ENCODE data around the gene B4GALT1. TPM values are rescaled to one million over a fixed set of nuclear protein-coding genes. Genes with fewer than 3 reads are reported as not detected.

B4GALT1 gene
- total RNA-seq, 1 experiment from 2014 or later, result 19.1 TPM

DNA sequence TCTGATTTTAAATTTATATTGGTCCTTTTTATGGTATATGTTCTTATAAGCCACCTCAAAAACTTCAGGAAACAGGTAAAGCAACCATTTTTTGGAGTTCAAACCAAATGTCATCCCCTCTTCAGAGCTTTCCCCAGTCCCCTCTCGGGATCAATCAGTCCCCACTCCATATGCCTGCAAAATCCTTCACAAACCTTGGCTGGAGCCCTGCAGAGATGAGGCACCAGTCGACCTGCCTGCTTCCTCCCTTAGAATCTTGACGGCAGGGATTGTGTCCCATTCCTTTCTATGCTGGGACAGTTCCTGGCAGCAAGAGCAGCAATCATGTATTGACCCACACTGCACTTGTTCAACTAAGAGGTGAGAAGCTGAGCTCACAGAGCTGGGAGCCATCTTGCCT is 22.6 kb downstream of the B4GALT1 start:
- Mint-ChIP-seq H3K4me1 (peaks cover 7% of the 10 kb centered on the region), H3K36me3 (no peaks in the 10 kb centered on the region), H3K9me3 (no peaks in the 10 kb centered on the region), H3K27ac (no peak overlapping the region), H3K27me3 (ENCODE audit: low read depth) (no peaks in the 10 kb centered on the region), H3K4me3 (no peak overlapping the region)
- DNase-seq (ENCODE audit: low spot score), result no peak
- ChIA-PET CTCF (no interaction called here), POLR2A (no interaction called here)
- TF ChIP-seq RORB (CRISPR knock-in tag; IDR thresholded peaks at IDR 0.05) (no peak), GTF2I (CRISPR knock-in tag; conservative IDR thresholded peaks at IDR 0.05) (no peak), ZNF121 (CRISPR knock-in tag; IDR thresholded peaks at IDR 0.05) (no peak), OVOL2 (CRISPR knock-in tag; IDR thresholded peaks at IDR 0.05; ENCODE audit: borderline replicate concordance) (no peak), SMAD3 (CRISPR knock-in tag; IDR thresholded peaks at IDR 0.05; ENCODE audit: borderline replicate concordance) (no peak), CBFB (CRISPR knock-in tag; IDR thresholded peaks at IDR 0.05; ENCODE audit: low read depth) (no peak)
- TF ChIP-seq, protein P1, sequence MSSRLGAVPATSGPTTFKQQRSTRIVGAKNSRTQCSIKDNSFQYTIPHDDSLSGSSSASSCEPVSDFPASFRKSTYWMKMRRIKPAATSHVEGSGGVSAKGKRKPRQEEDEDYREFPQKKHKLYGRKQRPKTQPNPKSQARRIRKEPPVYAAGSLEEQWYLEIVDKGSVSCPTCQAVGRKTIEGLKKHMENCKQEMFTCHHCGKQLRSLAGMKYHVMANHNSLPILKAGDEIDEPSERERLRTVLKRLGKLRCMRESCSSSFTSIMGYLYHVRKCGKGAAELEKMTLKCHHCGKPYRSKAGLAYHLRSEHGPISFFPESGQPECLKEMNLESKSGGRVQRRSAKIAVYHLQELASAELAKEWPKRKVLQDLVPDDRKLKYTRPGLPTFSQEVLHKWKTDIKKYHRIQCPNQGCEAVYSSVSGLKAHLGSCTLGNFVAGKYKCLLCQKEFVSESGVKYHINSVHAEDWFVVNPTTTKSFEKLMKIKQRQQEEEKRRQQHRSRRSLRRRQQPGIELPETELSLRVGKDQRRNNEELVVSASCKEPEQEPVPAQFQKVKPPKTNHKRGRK (CRISPR knock-in tag; IDR thresholded peaks at IDR 0.05; ENCODE audit: borderline replicate concordance), result no peak
- TF ChIP-seq, protein P2, sequence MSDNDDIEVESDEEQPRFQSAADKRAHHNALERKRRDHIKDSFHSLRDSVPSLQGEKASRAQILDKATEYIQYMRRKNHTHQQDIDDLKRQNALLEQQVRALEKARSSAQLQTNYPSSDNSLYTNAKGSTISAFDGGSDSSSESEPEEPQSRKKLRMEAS (CRISPR knock-in tag; IDR thresholded peaks at IDR 0.05), result no peak
- TF ChIP-seq, protein P3, sequence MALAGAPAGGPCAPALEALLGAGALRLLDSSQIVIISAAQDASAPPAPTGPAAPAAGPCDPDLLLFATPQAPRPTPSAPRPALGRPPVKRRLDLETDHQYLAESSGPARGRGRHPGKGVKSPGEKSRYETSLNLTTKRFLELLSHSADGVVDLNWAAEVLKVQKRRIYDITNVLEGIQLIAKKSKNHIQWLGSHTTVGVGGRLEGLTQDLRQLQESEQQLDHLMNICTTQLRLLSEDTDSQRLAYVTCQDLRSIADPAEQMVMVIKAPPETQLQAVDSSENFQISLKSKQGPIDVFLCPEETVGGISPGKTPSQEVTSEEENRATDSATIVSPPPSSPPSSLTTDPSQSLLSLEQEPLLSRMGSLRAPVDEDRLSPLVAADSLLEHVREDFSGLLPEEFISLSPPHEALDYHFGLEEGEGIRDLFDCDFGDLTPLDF (CRISPR knock-in tag; IDR thresholded peaks at IDR 0.05), result no peak
- TF ChIP-seq, protein P4, sequence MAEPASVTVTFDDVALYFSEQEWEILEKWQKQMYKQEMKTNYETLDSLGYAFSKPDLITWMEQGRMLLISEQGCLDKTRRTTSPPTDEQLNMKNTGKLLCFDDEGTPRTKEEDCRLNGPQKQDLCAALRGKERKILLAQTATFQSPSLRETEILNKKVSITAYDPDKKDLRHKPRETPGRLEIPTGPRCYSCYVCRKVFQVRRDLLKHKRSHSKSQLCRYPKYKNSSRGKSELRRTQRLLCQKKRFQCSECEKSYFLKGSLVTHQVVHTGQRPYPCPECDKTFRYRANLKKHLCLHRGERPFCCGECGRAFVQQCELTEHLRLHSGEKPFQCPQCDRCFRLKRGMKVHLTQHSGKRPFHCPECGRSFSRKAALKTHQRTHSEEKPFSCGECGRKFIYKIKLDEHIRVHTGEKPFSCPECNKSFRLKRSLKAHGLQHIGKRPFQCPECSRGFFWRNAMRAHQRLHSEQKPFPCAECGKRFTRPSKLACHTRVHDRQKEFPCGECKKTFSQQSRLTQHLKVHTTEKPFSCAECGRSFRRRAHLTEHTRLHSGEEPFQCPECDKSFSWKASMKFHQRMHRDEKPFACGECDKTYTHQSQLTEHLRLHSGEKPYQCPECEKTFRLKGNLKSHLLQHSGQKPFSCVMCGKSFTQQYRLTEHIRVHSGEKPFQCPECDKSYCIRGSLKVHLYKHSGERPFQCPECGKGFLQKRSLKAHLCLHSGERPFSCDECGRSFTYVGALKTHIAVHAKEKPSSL (CRISPR knock-in tag; conservative IDR thresholded peaks at IDR 0.05), result no peak
- ATAC-seq, result no peak

DNA sequence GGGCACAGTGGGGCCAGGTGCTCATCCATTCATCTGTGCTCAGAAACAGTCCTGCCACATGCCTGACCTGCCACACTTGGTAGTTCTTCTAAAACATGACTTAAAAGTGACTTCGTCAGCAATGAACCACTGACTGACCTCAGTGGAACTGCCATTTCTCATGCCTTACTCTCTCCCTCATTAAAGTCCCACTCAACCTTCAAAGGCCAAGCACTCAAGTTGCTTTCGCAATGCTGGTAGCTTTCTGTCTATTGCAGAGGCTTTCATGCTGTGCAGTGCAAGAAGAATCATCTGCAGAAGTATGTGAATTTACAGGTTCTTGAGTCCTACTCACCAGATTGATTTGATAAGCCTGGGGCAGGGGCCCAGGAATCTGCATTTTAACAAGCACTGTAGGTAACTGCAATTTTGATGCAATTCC is 23.9 kb downstream of the B4GALT1 start:
- ChIA-PET POLR2A (no interaction called here), CTCF (no interaction called here)
- DNase-seq (ENCODE audit: low spot score) (no peak), ATAC-seq (no peak)
- Mint-ChIP-seq H3K27me3 (ENCODE audit: low read depth) (no peaks in the 10 kb centered on the region), H3K36me3 (no peaks in the 10 kb centered on the region), H3K9me3 (no peaks in the 10 kb centered on the region), H3K4me3 (no peak overlapping the region), H3K4me1 (peaks cover 7% of the 10 kb centered on the region), H3K27ac (no peak overlapping the region)
- no peak for TF ChIP-seq MYBL2 (CRISPR knock-in tag; IDR thresholded peaks at IDR 0.05)
- no peak for TF ChIP-seq GABPB1 (CRISPR knock-in tag; IDR thresholded peaks at IDR 0.05)
- TF ChIP-seq TP53 (CRISPR knock-in tag; IDR thresholded peaks at IDR 0.05), result no peak
- no peak for TF ChIP-seq ATF1 (CRISPR knock-in tag; IDR thresholded peaks at IDR 0.05)
- TF ChIP-seq, protein P5, sequence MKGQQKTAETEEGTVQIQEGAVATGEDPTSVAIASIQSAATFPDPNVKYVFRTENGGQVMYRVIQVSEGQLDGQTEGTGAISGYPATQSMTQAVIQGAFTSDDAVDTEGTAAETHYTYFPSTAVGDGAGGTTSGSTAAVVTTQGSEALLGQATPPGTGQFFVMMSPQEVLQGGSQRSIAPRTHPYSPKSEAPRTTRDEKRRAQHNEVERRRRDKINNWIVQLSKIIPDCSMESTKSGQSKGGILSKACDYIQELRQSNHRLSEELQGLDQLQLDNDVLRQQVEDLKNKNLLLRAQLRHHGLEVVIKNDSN (CRISPR knock-in tag; IDR thresholded peaks at IDR 0.05), result no peak
- TF ChIP-seq, protein P6, sequence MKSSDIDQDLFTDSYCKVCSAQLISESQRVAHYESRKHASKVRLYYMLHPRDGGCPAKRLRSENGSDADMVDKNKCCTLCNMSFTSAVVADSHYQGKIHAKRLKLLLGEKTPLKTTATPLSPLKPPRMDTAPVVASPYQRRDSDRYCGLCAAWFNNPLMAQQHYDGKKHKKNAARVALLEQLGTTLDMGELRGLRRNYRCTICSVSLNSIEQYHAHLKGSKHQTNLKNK (CRISPR knock-in tag; IDR thresholded peaks at IDR 0.05), result no peak
- no peak for TF ChIP-seq NFATC4 (CRISPR knock-in tag; IDR thresholded peaks at IDR 0.05)
- TF ChIP-seq, protein P7, sequence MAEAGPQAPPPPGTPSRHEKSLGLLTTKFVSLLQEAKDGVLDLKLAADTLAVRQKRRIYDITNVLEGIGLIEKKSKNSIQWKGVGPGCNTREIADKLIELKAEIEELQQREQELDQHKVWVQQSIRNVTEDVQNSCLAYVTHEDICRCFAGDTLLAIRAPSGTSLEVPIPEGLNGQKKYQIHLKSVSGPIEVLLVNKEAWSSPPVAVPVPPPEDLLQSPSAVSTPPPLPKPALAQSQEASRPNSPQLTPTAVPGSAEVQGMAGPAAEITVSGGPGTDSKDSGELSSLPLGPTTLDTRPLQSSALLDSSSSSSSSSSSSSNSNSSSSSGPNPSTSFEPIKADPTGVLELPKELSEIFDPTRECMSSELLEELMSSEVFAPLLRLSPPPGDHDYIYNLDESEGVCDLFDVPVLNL (CRISPR knock-in tag; IDR thresholded peaks at IDR 0.05; ENCODE audit: borderline replicate concordance, low read depth), result no peak
- TF ChIP-seq KAT7 (CRISPR knock-in tag; IDR thresholded peaks at IDR 0.05; ENCODE audit: borderline replicate concordance), result no peak
- no peak for TF ChIP-seq JAZF1 (CRISPR knock-in tag; IDR thresholded peaks at IDR 0.05)
- TF ChIP-seq, protein P8, sequence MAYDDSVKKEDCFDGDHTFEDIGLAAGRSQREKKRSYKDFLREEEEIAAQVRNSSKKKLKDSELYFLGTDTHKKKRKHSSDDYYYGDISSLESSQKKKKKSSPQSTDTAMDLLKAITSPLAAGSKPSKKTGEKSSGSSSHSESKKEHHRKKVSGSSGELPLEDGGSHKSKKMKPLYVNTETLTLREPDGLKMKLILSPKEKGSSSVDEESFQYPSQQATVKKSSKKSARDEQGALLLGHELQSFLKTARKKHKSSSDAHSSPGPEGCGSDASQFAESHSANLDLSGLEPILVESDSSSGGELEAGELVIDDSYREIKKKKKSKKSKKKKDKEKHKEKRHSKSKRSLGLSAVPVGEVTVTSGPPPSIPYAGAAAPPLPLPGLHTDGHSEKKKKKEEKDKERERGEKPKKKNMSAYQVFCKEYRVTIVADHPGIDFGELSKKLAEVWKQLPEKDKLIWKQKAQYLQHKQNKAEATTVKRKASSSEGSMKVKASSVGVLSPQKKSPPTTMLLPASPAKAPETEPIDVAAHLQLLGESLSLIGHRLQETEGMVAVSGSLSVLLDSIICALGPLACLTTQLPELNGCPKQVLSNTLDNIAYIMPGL (CRISPR knock-in tag; IDR thresholded peaks at IDR 0.05), result no peak
- TF ChIP-seq ZNF671 (CRISPR knock-in tag; IDR thresholded peaks at IDR 0.05), result no peak
- TF ChIP-seq ZNF423 (CRISPR knock-in tag; IDR thresholded peaks at IDR 0.05), result no peak
- TF ChIP-seq FOXJ3 (CRISPR knock-in tag; IDR thresholded peaks at IDR 0.05; ENCODE audit: borderline replicate concordance), result no peak
- TF ChIP-seq FOXP1 (CRISPR knock-in tag; IDR thresholded peaks at IDR 0.05; ENCODE audit: borderline replicate concordance), result no peak
- TF ChIP-seq, protein P9, sequence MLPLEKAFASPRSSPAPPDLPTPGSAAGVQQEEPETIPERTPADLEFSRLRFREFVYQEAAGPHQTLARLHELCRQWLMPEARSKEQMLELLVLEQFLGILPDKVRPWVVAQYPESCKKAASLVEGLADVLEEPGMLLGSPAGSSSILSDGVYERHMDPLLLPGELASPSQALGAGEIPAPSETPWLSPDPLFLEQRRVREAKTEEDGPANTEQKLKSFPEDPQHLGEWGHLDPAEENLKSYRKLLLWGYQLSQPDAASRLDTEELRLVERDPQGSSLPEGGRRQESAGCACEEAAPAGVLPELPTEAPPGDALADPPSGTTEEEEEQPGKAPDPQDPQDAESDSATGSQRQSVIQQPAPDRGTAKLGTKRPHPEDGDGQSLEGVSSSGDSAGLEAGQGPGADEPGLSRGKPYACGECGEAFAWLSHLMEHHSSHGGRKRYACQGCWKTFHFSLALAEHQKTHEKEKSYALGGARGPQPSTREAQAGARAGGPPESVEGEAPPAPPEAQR (CRISPR knock-in tag; IDR thresholded peaks at IDR 0.05), result no peak
- no peak for TF ChIP-seq NR3C1 (CRISPR knock-in tag; conservative IDR thresholded peaks at IDR 0.05; ENCODE audit: low read depth)

Data from WTC11 (cell line).